T-helper 17 cell (primary cell): ENCODE measurements around the gene AQP12A. TPM values are rescaled to one million over a fixed set of nuclear protein-coding genes. Genes with fewer than 3 reads are reported as not detected.

Source experiments
- ATAC-seq: fragments of 150-1000 bp; cut with Tn5 transposase; 2 replicates; pipeline ENCODE4 v1.10.0; 2021; ENCODE audit warnings: mild to moderate bottlenecking, moderate library complexity
- DNase-seq, 3 donors: peaks; one replicate each; pipeline versions ENCODE4 v3.0.0 to v3.0.0-alpha.2; 2020 to 2021
- H3K9me3 ChIP-seq: one replicate; pipeline ENCODE4 v1.7.0; 2013; ENCODE audit warnings: low read length, mild to moderate bottlenecking; ENCODE audit not compliant: control insufficient read depth, poor library complexity, severe bottlenecking
- H3K27ac Mint-ChIP-seq: one replicate; pipeline ENCODE4 v1.8.0; 2022; ENCODE audit warnings: mild to moderate bottlenecking, moderate library complexity, mixed read lengths
- H3K27me3 Mint-ChIP-seq: one replicate; pipeline ENCODE4 v1.8.0; 2022; ENCODE audit warnings: mixed read lengths
- H3K36me3 Mint-ChIP-seq: one replicate; pipeline ENCODE4 v1.8.0; 2022; ENCODE audit warnings: low read depth, mixed read lengths
- H3K4me1 Mint-ChIP-seq: one replicate; pipeline ENCODE4 v1.8.0; 2022; ENCODE audit warnings: mild to moderate bottlenecking, mixed read lengths
- H3K4me3 Mint-ChIP-seq: one replicate; pipeline ENCODE4 v1.8.0; 2022; ENCODE audit warnings: mild to moderate bottlenecking, moderate library complexity, mixed read lengths
- total RNA-seq, 4 donors: library from RNA in 2 of 4; stranded (reverse) in 2 of 4; gene quantifications; one replicate each; pipeline ENCODE4 v1.2.3 and lab custom pipeline; 2022 to 2026

AQP12A gene
- total RNA-seq, 2 donors from 2014 or later, result not detected

DNA sequence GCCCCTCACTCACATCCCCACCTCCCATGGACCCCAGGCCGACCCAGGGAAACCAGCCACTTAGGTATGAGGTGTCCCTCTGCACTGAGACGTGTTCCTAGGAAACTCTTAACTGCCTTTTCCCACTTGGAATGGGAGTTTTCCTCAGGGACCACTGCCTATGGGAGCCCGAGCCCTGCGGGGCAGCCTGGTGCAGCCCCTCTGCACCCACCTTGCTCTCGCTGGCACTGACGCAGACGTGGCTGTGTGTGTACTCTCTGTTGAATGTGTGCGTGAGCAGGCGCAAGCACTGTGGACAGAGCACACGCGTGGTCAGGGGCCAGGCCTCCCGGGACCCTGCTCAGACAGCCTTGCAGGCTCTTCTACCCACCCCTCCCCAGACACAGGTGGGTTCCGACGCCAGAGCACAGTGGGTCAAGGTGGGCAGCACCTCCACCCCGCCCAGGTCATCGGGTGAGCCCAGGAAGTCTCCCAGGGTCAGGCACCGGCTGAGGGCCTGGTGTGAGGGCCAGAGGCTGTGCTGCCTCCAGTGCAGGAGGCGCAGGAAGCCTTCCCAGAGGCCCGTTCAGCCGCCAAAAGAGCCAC, 30.0 kb downstream of the AQP12A start:
- Mint-ChIP-seq H3K4me3 (no peak overlapping the region), H3K4me1 (peaks cover 1% of the 10 kb centered on the region), H3K27me3 (peaks cover 7% of the 10 kb centered on the region), H3K27ac (no peak overlapping the region), H3K36me3 (no peaks in the 10 kb centered on the region)
- DNase-seq (no peak), ATAC-seq (no peak)
- H3K9me3 ChIP-seq, result no peaks in the 10 kb centered on the region

DNA sequence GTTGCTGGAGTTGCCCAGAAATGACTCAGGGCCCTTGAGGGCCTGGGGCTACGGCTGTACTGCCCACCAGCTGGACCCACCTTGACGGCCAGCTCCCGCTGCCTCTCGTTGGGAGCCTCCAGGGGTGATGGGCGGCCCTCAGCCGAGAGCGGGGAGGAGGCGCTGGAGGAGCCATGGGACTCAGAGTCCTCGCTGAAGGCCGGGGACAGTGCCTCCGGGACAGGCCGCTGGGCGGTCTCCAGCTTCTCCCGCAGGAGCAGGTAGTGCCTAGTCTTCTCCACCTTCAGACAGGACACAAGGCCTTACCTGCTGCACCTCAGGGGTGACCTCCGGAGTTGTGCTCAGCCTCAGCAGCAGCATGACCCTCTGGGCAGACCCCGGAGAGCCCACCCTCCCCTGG, 30.7 kb downstream of the AQP12A start:
- no peaks in the 10 kb centered on the region for H3K9me3 ChIP-seq
- H3K27ac Mint-ChIP-seq, result no peak overlapping the region
- H3K4me1 Mint-ChIP-seq, result peaks cover 3% of the 10 kb centered on the region
- ATAC-seq (no peak), DNase-seq (no peak)
- H3K4me3 Mint-ChIP-seq, result no peak overlapping the region
- peaks cover 7% of the 10 kb centered on the region for H3K27me3 Mint-ChIP-seq
- no peaks in the 10 kb centered on the region for H3K36me3 Mint-ChIP-seq

DNA sequence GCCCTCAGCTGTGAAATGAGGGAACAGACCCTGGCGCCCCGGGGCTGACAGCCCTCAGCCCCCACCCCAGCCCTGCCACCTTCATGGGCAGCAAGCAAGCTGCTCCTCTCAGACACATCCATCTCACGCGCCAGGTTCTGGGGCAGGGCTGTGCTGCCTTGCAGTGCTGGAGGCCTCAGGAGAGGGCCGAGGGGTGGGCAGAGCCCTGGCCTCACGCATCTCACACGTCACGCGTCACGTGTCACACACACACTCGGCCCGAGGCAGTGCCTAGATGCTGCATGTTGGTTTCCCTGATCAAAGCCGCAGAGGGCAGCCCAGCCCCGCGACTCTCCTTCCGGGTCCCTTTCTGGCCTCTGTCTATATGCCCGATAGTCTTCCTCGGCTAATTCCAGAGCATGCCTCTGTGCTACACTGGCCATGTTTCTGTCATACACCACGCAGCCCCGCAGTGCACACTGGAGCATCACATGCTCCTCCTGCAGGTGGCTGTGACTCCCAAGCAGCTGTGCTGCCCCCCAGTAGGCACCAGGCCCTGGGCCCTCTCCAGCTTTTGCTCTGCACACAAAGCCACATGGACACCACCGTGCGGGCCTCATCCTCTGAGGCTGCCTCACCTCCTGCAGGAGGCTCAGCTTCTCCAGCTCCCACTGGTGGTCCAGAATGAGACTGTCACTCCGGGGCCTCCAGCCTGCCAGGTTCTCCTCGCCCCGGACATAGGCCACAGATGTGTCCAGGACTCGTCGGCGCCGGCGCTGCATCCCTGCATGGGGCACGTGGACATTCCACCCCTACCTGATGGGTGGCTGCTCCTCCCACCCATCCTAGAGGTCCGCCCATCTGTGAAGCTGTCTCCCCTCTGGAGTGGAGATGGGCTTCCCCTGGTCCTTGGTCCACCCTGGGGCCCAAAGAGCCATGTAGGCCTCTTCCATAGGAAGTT, 31.4 kb downstream of the AQP12A start:
- H3K27me3 Mint-ChIP-seq, result peaks cover 7% of the 10 kb centered on the region

DNA sequence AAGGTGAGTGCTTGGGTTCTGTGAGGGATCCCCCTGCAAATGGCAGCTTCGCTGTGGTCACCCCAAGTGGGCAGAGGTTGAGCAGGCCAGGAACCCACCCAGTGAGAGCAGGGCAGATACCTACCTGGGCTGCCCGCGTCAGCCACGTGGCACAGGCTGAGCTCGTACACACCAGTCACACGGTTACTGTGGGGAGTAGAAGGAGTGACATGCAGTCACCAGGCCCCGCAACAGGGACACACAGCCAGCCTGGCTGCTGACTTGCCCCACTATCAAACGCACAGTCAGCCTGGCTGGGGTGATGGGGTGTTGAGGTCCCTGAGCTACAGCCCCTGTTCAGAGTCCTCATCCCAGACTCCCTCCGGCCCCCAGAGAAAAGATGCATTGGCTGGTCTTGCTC, 32.2 kb downstream of the AQP12A start:
- H3K4me1 Mint-ChIP-seq, result peaks cover 3% of the 10 kb centered on the region
- H3K27me3 Mint-ChIP-seq, result peaks cover 8% of the 10 kb centered on the region
- no peak overlapping the region for H3K4me3 Mint-ChIP-seq
- no peak overlapping the region for H3K27ac Mint-ChIP-seq
- no peak for DNase-seq
- ATAC-seq, result no peak
- H3K9me3 ChIP-seq, result no peaks in the 10 kb centered on the region
- no peaks in the 10 kb centered on the region for H3K36me3 Mint-ChIP-seq

More for the DNA sequence above, 31.4 kb downstream of the AQP12A start:
- Mint-ChIP-seq H3K4me3 (no peak overlapping the region), H3K36me3 (no peaks in the 10 kb centered on the region), H3K4me1 (peaks cover 3% of the 10 kb centered on the region), H3K27ac (no peak overlapping the region)
- no peak for ATAC-seq
- no peak for DNase-seq
- H3K9me3 ChIP-seq, result no peaks in the 10 kb centered on the region

DNA sequence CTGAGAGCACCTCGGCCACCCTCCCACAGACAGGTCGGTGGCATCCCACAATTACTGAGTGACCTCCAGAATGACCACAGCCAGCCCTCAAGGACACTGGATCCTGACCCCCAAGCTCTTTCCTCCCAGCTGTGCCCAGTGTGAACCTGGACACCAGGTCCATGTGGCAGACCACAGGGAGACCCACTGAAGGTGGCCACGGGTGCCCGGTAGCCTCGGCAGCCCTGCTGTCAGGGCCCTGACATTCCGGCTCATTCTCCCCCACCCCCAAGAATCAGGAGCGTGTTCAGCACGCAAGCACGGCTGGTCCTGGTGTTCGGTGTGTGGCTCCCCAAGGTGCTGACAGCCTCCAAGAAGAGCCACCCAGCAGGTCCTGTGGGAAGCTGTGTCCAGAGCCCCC, 32.8 kb downstream of the AQP12A start:
- Mint-ChIP-seq H3K36me3 (no peaks in the 10 kb centered on the region), H3K4me1 (peaks cover 3% of the 10 kb centered on the region), H3K27ac (no peak overlapping the region), H3K4me3 (no peak overlapping the region), H3K27me3 (peaks cover 14% of the 10 kb centered on the region)
- no peak for ATAC-seq
- no peaks in the 10 kb centered on the region for H3K9me3 ChIP-seq
- DNase-seq, result no peak

DNA sequence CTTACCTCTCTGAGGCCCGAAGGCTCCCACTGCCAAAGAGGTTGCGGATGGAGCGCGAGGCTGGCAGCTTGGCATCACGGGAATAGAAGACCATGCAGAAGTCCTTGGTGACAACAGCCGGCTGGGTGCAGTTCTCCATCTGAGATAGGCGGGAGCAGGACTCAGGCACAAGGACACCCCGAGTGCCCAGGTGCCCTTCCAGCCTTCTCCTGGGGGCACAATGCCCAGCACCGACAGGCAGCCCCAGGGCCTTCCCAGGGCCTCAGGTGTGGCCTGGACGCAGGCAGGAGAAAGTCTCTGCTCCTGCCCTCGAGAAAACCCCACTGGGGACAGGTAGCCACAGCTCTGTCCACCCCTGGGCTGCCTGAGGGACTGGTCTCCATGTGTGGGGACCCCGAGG, 33.6 kb downstream of the AQP12A start:
- ATAC-seq (no peak), DNase-seq (no peak)
- H3K4me1 Mint-ChIP-seq, result peaks cover 3% of the 10 kb centered on the region
- no peaks in the 10 kb centered on the region for H3K9me3 ChIP-seq
- H3K27me3 Mint-ChIP-seq, result peaks cover 11% of the 10 kb centered on the region
- no peaks in the 10 kb centered on the region for H3K36me3 Mint-ChIP-seq
- H3K4me3 Mint-ChIP-seq, result no peak overlapping the region
- H3K27ac Mint-ChIP-seq, result no peak overlapping the region

DNA sequence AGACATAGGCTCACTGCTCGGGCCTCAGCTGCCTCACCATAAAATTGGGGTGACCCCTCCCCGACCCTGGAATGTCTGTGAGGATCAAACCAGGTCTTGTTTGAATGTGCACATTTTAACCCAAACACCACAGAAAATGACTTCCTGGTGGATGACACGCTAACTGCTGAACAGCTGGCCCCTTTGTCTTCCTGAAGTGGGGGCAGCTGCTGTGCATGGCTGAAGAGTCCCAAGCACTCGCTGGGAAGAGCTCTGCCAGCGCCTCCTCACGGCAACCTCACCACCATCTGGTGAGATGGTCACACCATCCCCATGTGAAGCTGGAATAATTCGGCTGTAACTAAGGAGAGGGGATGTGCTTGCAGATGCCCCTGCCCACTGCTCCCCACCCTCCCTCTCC, 34.0 kb downstream of the AQP12A start:
- no peaks in the 10 kb centered on the region for H3K36me3 Mint-ChIP-seq
- DNase-seq (no peak), ATAC-seq (no peak)
- H3K4me3 Mint-ChIP-seq, result no peak overlapping the region
- H3K27me3 Mint-ChIP-seq, result peaks cover 7% of the 10 kb centered on the region
- no peaks in the 10 kb centered on the region for H3K9me3 ChIP-seq
- no peak overlapping the region for H3K27ac Mint-ChIP-seq
- H3K4me1 Mint-ChIP-seq, result peaks cover 3% of the 10 kb centered on the region

DNA sequence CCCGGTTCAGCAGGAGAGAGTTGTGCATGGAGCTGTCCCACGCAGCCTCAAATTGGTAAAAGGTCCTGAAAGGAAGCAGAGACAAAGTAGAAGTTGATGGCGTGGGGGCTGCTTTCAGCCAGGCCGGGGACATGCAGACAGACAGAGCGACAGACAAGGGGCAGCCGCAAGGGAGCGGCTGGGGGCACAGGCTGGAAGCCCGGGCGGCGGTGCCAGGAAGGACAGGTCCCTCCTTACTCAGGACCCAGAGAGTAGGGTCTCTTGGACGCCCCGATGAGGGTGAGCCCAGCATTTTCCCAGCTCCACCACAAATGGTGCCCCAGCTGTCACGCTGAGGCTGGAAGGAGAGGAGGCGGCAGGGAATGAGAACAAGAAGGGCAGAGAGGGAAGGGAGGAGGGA, 35.2 kb downstream of the AQP12A start:
- H3K4me1 Mint-ChIP-seq, result peaks cover 5% of the 10 kb centered on the region
- no peak overlapping the region for H3K4me3 Mint-ChIP-seq
- H3K36me3 Mint-ChIP-seq, result no peaks in the 10 kb centered on the region
- no peak overlapping the region for H3K27ac Mint-ChIP-seq
- DNase-seq, result no peak
- no peaks in the 10 kb centered on the region for H3K9me3 ChIP-seq
- peaks cover 7% of the 10 kb centered on the region for H3K27me3 Mint-ChIP-seq
- ATAC-seq, result no peak

DNA sequence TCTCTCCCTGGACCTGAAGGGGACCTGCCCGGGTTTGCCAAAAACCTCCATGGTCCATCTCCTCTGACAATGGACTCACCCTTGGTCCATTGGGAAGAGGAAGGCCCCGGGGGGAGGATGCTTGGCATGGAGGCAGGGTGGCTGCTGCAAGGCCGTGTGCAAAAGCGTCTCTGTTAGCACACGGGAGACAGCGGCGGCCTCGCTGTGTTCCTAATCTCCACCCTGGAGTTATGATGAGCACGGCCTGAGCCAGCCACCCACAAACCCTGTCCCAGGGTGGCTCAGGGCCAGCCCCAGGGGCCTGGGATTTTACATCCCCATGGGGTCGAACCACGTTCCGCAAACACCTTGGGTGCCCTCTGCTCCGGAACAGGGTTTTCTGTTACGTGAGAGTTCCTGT, 35.8 kb downstream of the AQP12A start:
- no peak for DNase-seq
- no peak overlapping the region for H3K4me3 Mint-ChIP-seq
- H3K27ac Mint-ChIP-seq, result no peak overlapping the region

DNA sequence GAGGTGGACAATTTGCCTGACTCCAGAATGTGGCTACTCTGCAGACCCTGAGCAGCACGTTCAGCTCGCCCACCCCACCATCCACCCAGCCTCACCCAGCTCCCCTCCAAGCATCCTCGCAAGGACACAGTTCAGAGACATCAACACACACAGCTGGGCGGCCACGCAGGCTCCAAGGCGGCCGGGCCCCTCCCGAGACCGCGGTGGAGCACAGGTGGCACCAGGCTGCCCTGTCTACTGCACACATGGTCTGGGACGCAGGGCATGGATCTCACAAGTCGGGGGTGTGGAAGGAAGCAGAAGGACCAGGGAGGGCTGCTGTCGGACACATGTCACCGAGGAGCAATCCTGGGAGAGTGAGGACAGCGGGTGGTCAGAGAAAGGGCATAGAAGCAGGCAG, 36.2 kb downstream of the AQP12A start:
- H3K4me3 Mint-ChIP-seq, result no peak overlapping the region
- DNase-seq (no peak), ATAC-seq (no peak)
- H3K9me3 ChIP-seq, result no peaks in the 10 kb centered on the region
- no peaks in the 10 kb centered on the region for H3K36me3 Mint-ChIP-seq
- H3K27me3 Mint-ChIP-seq, result peaks cover 7% of the 10 kb centered on the region
- peaks cover 5% of the 10 kb centered on the region for H3K4me1 Mint-ChIP-seq
- no peak overlapping the region for H3K27ac Mint-ChIP-seq

More for the DNA sequence above, 35.8 kb downstream of the AQP12A start:
- Mint-ChIP-seq H3K4me1 (peaks cover 5% of the 10 kb centered on the region), H3K36me3 (no peaks in the 10 kb centered on the region), H3K27me3 (peaks cover 7% of the 10 kb centered on the region)
- ATAC-seq, result no peak
- H3K9me3 ChIP-seq, result no peaks in the 10 kb centered on the region

DNA sequence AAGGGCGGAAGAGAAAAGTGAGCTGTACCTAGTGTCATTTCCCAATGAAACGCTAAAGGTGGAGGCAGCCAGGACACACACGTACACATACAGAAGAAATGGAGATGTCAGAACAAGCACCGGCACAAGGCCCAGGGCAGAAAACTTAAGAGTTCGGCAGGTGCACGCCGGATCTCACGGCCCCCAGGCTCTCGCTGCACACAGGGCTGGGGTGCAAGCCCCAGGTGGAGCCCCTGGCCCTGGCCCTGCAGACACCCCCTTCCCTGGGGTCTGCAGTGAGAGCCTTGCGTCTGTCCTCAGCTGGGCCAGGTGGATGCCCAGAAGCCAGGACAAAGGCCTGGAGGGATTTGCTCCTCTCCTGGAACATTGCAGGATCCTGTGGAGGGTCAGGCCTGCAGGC, 36.7 kb downstream of the AQP12A start:
- Mint-ChIP-seq H3K27ac (no peak overlapping the region), H3K4me3 (no peak overlapping the region), H3K36me3 (no peaks in the 10 kb centered on the region), H3K27me3 (peaks cover 7% of the 10 kb centered on the region), H3K4me1 (peaks cover 5% of the 10 kb centered on the region)
- ATAC-seq (no peak), DNase-seq (no peak)
- H3K9me3 ChIP-seq, result no peaks in the 10 kb centered on the region

DNA sequence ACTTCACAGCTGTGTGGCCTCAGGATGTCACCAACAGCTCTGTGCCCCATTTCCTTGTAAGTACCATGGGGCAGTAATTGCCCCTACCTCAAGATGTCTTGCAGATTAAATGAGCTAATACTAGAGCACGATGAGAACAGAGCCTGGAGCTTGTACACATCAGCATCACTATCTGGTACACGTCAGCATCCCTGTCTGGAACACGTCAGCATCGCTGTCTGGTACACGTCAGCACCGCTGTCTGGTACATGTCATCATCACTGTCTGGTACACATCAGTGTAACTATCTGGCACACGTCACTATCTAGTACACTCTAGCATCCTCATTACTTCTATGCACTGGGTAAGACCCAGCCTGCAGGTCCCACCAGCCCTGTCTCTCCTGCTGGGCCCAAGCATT, 37.2 kb downstream of the AQP12A start:
- no peak overlapping the region for H3K4me3 Mint-ChIP-seq
- DNase-seq (no peak), ATAC-seq (no peak)
- H3K27ac Mint-ChIP-seq, result no peak overlapping the region
- peaks cover 7% of the 10 kb centered on the region for H3K27me3 Mint-ChIP-seq
- peaks cover 5% of the 10 kb centered on the region for H3K4me1 Mint-ChIP-seq
- H3K9me3 ChIP-seq, result no peaks in the 10 kb centered on the region
- H3K36me3 Mint-ChIP-seq, result no peaks in the 10 kb centered on the region

DNA sequence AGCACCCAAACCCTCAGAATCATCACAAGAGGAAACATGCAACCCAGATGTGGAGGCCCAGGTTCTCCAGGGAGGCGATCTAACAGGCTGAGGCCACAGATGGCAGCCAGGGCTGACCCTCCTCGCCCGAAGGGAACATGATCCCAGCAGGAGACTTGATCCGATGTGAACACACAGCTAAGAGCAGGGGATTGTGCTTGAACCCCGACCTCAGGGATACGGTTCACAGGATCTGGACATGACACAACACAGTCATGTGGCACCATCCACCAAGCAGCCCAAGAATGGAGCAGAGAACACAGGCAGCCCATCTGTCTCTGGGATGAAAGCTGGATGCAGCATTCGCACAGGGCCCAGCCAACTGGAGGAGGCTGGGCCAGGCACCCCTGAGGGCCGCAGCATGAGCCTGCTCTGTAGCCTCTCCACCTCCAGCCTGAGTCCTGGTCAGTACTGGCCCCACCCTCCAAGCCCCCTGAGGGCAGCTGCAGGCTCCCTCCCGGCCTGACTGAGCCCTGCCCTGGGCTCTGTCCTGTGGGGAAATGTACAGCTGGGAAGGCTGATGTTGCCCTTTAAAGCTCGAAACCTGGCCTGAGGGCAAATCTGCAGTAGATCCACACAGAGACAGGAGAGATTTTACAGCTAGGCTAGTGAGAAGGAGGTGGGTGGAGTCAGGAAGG, 39.0 kb downstream of the AQP12A start:
- Mint-ChIP-seq H3K4me1 (peaks cover 5% of the 10 kb centered on the region), H3K27me3 (peaks cover 7% of the 10 kb centered on the region), H3K4me3 (no peak overlapping the region), H3K27ac (no peak overlapping the region), H3K36me3 (no peaks in the 10 kb centered on the region)
- H3K9me3 ChIP-seq, result no peaks in the 10 kb centered on the region
- DNase-seq (no peak), ATAC-seq (no peak)
